GM12864 (cell line): ENCODE measurements around the gene TSPOAP1.

ENCODE experiments used
- DNase-seq: peaks from one replicate; pipeline ENCODE4 v3.0.0-alpha.2; 2011; ENCODE audit warnings: low read depth
- H3K4me3 ChIP-seq: 2 replicates; pipeline ENCODE4 v1.5.1; 2011; ENCODE audit warnings: mild to moderate bottlenecking, low read depth, low read length, control low read depth
- TF ChIP-seq, protein P1 (sequence below): IDR thresholded peaks from 2 replicates; pipeline ENCODE4 v1.5.1; 2011; ENCODE audit warnings: low read depth, mild to moderate bottlenecking, moderate library complexity, low read length, control low read depth, inconsistent platforms; ENCODE audit errors: missing control alignments

The TSPOAP1 gene

DNA sequence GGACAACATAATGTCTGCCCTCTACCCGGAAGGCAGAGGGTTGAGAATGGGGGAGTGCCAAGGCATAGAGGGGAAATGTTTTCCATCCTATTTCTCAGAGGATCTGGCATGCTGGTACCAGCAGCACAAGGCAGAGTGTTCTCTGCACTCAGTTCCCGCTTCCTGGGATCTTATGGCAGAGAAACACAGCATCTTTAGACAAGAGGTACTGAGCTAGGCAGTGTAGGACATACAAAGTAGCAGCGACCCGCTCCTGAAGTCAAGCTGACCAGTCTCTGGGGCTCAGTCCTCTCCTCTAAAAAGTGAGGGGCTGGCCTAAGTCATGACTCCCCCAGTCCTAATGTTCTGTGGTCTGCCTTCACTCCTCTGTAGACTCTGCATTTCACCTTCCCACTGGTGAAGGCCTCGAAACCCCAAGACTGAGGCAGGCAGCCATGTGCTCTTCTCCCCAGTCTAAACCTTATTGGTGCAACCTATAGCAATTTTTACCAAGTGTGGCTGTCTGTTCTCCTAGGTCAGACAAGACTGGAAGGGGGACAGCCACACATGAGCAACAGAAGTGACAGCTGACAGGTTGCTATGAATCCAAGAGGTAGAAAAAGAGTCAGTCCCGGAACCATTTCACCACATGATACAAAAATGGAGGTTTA, 11.3 kb upstream of the TSPOAP1 start:
- DNase-seq = no peak
- peak overlapping the region; percentile 97 for H3K4me3 ChIP-seq
- TF ChIP-seq, protein P1, sequence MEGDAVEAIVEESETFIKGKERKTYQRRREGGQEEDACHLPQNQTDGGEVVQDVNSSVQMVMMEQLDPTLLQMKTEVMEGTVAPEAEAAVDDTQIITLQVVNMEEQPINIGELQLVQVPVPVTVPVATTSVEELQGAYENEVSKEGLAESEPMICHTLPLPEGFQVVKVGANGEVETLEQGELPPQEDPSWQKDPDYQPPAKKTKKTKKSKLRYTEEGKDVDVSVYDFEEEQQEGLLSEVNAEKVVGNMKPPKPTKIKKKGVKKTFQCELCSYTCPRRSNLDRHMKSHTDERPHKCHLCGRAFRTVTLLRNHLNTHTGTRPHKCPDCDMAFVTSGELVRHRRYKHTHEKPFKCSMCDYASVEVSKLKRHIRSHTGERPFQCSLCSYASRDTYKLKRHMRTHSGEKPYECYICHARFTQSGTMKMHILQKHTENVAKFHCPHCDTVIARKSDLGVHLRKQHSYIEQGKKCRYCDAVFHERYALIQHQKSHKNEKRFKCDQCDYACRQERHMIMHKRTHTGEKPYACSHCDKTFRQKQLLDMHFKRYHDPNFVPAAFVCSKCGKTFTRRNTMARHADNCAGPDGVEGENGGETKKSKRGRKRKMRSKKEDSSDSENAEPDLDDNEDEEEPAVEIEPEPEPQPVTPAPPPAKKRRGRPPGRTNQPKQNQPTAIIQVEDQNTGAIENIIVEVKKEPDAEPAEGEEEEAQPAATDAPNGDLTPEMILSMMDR = no peak

DNA sequence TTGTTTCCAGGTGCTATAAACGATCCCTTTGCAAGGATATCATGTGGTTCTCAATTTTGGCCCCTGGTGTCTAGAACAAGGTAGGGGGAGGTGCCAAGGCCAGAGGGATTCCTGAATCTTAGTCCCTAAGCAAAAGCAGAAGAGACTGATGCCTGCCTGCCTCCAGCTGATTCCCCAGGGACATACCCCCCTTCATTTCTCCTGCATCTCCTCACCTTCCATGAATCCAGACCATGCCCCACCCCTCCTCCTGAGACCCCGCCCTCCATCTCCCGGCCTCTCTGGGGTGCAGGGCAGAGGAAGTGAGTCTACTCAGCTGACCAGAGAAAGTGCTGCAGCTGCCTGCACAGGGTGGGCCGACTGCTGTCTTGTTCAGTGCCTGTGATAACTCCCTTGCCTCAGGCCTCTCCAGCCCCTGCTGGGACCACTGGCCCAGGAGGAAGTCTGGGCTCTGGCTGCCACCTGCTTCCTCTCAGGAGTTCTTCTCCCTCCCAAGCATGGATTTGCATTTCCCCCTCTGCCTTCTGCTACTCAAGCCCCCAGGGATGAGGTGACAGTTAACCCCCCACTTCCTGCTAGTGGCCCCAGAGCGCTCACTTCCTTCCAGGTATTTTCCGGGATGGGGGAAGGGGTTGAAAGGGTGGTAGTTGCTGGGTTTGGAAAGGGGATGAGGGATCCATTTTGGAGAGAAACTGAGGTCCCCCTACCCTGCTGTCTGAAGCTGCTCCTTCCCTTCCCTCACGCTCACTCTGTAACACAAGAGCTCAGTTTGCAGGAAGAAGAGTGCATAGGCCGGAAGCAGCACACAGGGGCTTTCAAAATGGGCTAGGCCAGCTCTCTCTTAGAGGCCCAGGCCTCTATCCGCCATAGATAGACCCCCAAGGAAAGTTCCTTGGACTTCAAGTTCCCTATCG, 10.5 kb upstream of the TSPOAP1 start:
- TF ChIP-seq, protein P1 = no peak
- peak; percentile 82 for DNase-seq
- peak overlapping the region; percentile 97 for H3K4me3 ChIP-seq

GRCh38 chr17:58338454-58338840, 9.9 kb upstream of the TSPOAP1 start:
- no peak for DNase-seq
- TF ChIP-seq, protein P1 = peak; percentile 45
- peak overlapping the region; percentile 97 for H3K4me3 ChIP-seq

DNA sequence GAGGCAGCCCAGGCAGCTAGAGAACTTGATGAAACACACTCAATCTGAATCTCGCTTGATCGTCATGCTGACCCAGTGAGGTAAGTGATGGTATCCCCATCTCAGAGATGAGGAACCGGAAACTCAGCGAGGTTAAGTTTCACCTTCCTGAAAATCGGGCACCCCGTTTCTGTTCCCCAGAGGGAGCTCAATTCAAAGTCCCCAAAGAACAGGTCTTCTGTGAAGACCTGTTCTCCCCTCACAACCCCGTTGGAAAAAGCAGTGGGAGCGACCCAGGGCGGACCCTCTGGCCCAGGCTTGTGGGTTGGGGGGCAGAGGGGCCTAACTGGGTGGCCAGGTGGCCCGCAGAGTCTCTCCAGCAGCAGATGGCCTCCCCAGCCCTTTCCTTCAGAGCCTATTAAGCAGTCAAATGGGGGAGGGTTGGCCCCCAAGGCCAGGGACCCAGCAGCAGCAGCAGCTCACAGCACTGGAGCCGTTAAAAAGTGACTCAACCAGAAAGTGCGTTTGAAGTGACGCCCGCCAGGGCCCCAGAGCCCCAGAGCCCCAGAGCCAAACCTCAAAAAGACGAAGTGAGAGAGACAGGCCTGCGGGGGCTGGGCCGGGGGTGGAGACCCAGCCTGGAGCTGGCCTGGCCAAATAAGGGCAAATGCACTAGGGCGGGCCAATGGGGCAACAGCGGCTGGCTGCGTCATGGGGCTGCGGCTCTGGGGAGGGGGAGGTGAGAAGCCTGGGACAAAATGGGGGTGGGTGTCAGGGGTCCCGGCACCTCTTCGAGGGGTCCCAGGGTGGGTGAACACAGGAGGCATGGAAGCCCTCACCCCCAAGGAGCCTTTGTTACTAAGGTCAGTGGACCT, 9.2 kb upstream of the TSPOAP1 start:
- TF ChIP-seq, protein P1 = no peak
- DNase-seq = peak; percentile 94
- peak overlapping the region; percentile 97 for H3K4me3 ChIP-seq

DNA sequence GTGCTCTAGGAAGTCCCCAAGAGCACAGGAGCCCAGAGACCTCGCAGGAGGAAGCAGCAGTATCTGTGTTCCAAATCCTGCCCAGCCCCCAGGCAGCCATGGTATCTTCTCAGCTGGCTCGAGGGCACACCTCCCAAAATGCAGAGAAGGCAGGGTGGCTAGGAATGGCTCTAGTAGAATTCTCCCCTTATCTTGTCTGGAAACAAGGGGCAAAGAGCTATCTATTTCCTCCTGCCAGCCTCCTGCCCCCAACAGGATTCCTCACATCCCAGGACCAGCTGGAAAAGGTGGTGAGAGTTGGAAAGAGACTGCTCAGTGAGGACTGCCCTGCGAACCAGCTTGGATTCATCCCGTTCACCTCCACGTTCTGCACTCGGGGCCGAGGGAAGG, 8.6 kb upstream of the TSPOAP1 start:
- TF ChIP-seq, protein P1 = no peak
- peak overlapping the region; percentile 97 for H3K4me3 ChIP-seq
- DNase-seq = peak; percentile 55

DNA sequence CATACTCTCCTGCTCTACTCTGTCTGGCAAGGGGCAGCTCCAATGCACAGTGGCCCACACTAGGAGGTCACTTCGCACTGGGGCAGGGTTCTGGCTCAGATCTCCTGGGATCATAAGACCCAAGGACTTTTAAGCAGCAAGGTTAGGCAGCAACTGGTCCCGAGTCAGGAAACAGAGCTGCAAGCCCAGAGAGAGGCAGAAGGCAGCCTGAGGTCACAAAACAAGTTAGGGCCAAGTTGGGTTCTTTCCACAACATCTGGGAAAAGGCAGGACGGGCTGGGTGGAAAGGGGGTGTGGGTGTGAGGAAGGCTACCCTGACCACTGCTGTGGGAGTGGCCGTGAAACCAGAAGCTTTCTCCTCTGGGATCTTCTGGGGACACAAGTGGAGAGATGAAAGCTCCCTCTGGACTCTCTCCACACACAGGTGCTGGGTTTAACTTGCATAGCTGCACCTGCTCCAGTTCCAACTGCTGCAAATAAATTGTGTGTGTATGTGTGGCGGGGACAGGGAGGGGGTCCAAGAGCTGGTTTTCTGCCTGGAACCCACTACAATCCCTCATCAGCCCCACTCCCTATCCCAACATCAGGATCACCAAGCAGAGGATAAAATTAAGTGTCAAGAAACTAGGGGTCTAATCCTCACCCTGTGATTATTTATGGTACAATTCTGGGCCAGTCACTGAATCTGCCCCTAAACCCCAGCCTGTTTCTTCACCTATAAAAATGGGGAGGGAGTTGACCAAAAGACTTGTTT, 8.0 kb upstream of the TSPOAP1 start:
- DNase-seq = no peak
- TF ChIP-seq, protein P1 = no peak
- H3K4me3 ChIP-seq = peak overlapping the region; percentile 97
